ENCODE data around the gene TAF11.

TAF11 gene

GRCh38 chr6:34836008-34836407, 51.8 kb downstream of the TAF11 start:
- intact Hi-C loops (cut with micrococcal nuclease), result no loop called here
- no peaks in the 10 kb centered on the region for H3K9me3 Mint-ChIP-seq
- H3K4me3 Mint-ChIP-seq, result no peak overlapping the region
- H3K36me3 Mint-ChIP-seq (ENCODE audit: low read depth), result peaks cover 84% of the 10 kb centered on the region
- peak overlapping the region; percentile 52 for H3K27ac Mint-ChIP-seq
- no peaks in the 10 kb centered on the region for H3K27me3 Mint-ChIP-seq
- H3K4me1 Mint-ChIP-seq (ENCODE audit: low read depth), result peaks cover 23% of the 10 kb centered on the region

DNA sequence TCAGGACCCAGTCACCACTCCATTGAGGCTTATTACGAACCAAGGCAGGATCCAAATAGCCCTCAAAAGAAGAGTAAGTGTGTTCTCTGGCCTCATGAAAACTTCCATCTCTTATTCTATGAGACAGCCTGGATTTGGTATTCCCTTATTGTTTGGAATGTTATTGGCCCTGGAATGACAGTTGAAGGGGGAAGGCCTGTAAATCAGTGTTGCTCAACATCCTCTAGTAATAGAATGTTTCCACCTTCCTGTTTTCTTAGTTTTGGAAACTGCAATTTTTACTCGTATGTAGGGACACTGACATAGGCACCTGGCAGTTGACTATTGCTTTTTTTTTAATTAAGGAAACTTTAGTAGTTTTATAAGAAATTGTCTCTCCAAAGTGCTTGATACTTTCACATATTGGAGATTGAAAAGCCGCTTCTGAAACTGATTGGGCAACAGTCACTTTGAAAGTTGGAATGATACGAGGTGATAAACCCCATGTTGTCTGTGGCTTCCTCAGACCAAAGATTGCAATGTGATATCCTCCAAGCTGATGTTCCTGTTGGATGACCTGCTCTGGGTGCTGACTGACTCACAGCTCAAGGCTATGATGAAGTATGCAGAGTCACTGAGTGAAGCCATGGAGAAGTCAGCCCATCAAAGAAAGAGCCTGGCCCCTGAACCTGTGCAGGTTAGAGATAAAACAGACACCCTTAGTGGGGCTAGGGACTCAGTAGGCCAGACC, 52.9 kb downstream of the TAF11 start:
- peak overlapping the region; percentile 52 for H3K27ac Mint-ChIP-seq
- intact Hi-C loops (cut with micrococcal nuclease), result no loop called here
- no peak overlapping the region for H3K4me3 Mint-ChIP-seq
- peaks cover 86% of the 10 kb centered on the region for H3K36me3 Mint-ChIP-seq (ENCODE audit: low read depth)
- no peaks in the 10 kb centered on the region for H3K9me3 Mint-ChIP-seq
- H3K27me3 Mint-ChIP-seq, result no peaks in the 10 kb centered on the region
- H3K4me1 Mint-ChIP-seq (ENCODE audit: low read depth), result peaks cover 23% of the 10 kb centered on the region

DNA sequence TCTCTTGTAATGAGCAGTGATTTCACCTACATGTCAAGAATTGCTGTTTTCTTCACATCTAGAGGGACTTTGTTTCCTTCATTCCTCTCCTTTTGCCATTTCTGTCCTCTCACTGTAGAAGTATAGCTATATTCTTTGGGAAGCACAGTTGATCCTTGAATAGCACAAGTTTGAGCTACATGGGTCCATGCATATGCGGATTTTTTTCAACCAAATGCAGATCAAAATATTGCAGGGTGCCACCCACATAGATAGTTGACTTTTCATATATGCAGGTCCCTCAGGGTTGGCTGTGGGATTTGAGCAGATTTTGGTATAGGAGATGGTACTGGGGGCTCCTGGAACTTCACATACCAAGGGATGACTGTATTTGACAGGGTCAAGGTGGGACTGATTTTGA, 54.9 kb downstream of the TAF11 start:
- intact Hi-C loops (cut with micrococcal nuclease), result no loop called here
- H3K36me3 Mint-ChIP-seq (ENCODE audit: low read depth), result peaks cover 82% of the 10 kb centered on the region

DNA sequence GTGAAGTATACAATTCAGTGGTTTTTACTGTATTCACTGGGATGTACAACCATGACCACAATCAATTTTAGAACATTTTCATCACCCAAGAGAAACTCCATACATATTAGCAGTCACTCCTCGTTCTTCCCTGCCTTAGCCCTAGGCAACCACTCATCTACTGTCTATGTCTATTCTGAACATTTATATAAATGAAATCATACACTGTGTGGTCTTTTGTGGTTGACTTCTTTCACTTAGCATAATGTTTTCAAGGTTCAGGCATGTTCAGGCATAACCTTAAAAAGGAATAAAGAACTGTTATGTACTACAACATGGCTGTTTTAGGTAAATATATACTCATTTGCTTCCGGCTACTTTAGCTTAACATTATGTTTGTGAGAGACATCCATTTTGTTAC, 58.7 kb downstream of the TAF11 start:
- intact Hi-C loops (cut with micrococcal nuclease), result no loop called here
- peaks cover under 1% of the 10 kb centered on the region for H3K4me1 Mint-ChIP-seq (ENCODE audit: low read depth)

More for the DNA sequence above, 54.9 kb downstream of the TAF11 start:
- no peak overlapping the region for H3K4me3 Mint-ChIP-seq
- no peaks in the 10 kb centered on the region for H3K9me3 Mint-ChIP-seq
- H3K4me1 Mint-ChIP-seq (ENCODE audit: low read depth), result peaks cover 23% of the 10 kb centered on the region
- H3K27me3 Mint-ChIP-seq, result no peaks in the 10 kb centered on the region
- H3K27ac Mint-ChIP-seq, result no peak overlapping the region

More for the DNA sequence above, 58.7 kb downstream of the TAF11 start:
- no peaks in the 10 kb centered on the region for H3K27me3 Mint-ChIP-seq
- no peak overlapping the region for H3K4me3 Mint-ChIP-seq
- no peak overlapping the region for H3K27ac Mint-ChIP-seq
- peaks cover 85% of the 10 kb centered on the region for H3K36me3 Mint-ChIP-seq (ENCODE audit: low read depth)
- H3K9me3 Mint-ChIP-seq, result no peaks in the 10 kb centered on the region

Data from dendritic cell treated with granulocyte-macrophage colony-stimulating factor and Interleukin-4, amounts not matched to agents 40 ng/mL and 50 ng/mL, for 4 days (primary cell).